Body of pancreas (tissue), 4 donors: ENCODE data around the gene CYP4Z1.

Experiments used
- CTCF ChIP-seq, 7 experiments: fragments of 450-650 bp in 4 of 7; fragments of 200-600 bp in 3 of 7; sonication (generic) in 3 of 7; IDR thresholded peaks; one replicate each; pipeline ENCODE4 v1.5.1; 2016 to 2019; ENCODE audit warnings: antibody characterized with exemption in 7 of 7
- POLR2A ChIP-seq, 3 donors: fragments of 450-650 bp; IDR thresholded peaks; one replicate each; pipeline ENCODE4 v1.6.1; 2016; ENCODE audit warnings: antibody characterized with exemption in 3 of 3, mild to moderate bottlenecking in 2 of 3

- TF ChIP-seq CTCF (IDR thresholded peaks at IDR 0.05) (no peak), POLR2A (IDR thresholded peaks at IDR 0.05) (no peak)
These were observed 46.1 kb downstream of the CYP4Z1 start for GRCh38 chr1:47113178-47113577.
